H1 (cell line): ENCODE measurements around the gene TAF3. TPM values are rescaled to one million over a fixed set of nuclear protein-coding genes. Genes with fewer than 3 reads are reported as not detected.

Experiments used
- CHD7 ChIP-seq: fragments of 300-600 bp; sonication (generic); IDR thresholded peaks from 2 replicates; pipeline ENCODE4 v1.7.1; 2012; ENCODE audit warnings: low read length, moderate library complexity, mild to moderate bottlenecking, inconsistent platforms; ENCODE audit not compliant: insufficient replicate concordance
- EZH2 ChIP-seq: fragments of 200-600 bp; sonication (generic); IDR thresholded peaks from 2 replicates; pipeline ENCODE4 v1.7.1; 2012; ENCODE audit warnings: low read depth, mild to moderate bottlenecking, moderate library complexity, low read length, inconsistent platforms; ENCODE audit not compliant: severe bottlenecking
- HDAC6 ChIP-seq: IDR thresholded peaks from one replicate; pipeline ENCODE4 v1.7.1; 2012; ENCODE audit warnings: low read depth, mild to moderate bottlenecking, inconsistent platforms, low read length, moderate library complexity
- KDM5A ChIP-seq: fragments of 200-600 bp; IDR thresholded peaks from 2 replicates; pipeline ENCODE4 v1.7.1; 2012; ENCODE audit warnings: mild to moderate bottlenecking, low read length, inconsistent platforms, mixed read lengths
- MAFK ChIP-seq: IDR thresholded peaks from 2 replicates; pipeline ENCODE4 v1.6.1; 2012; ENCODE audit warnings: low read depth, mild to moderate bottlenecking, improper control_type of control experiment, low read length
- SIX5 ChIP-seq: IDR thresholded peaks from 2 replicates; pipeline ENCODE4 v1.6.1; 2011; ENCODE audit warnings: mild to moderate bottlenecking, low read depth, low read length
- SP4 ChIP-seq: IDR thresholded peaks from 2 replicates; pipeline ENCODE4 v1.6.1; 2012; ENCODE audit warnings: low read length, inconsistent platforms
- SUZ12 ChIP-seq: fragments of 200-600 bp; sonication (generic); IDR thresholded peaks from 2 replicates; pipeline ENCODE4 v1.6.1; 2012; ENCODE audit warnings: mild to moderate bottlenecking, inconsistent platforms, low read length, moderate library complexity, mixed read lengths
- TAF1 ChIP-seq: IDR thresholded peaks from 2 replicates; pipeline ENCODE4 v1.6.1; 2011; ENCODE audit warnings: mild to moderate bottlenecking, low read depth, low read length
- USF2 ChIP-seq: IDR thresholded peaks from 2 replicates; pipeline ENCODE4 v1.6.1; 2011; ENCODE audit warnings: low read length, improper control_type of control experiment
- polyA plus RNA-seq, 7 experiments: library from polyadenylated mRNA; depleted of rRNA in 3 of 7; stranded (reverse) in 5 of 7; unstranded in 2 of 7; fragments of >200 nt in 5 of 7; fragments of 200-250 nt in 2 of 7; gene quantifications; 1 replicate in 5 of 7; 2 replicates in 1 of 7; 4 replicates in 1 of 7; pipeline versions ENCODE4 v1.2.1 to v1.2.3, GENCODE V29; 2011 to 2013; ENCODE audit warnings: missing spikeins in 2 of 7, mixed read lengths in 2 of 7
- total RNA-seq: library from RNA; stranded (reverse); fragmentation: NEBNext Ultra II Directional; extraction: Animal tissue kit (Norgen Biotek cat#: 25700); gene quantifications from 2 replicates; pipeline ENCODE4 v1.2.1, GENCODE V29; 2021

The TAF3 gene
- total and polyA plus RNA-seq, 2 of the 8 experiments (the other 6 are each of a cell fraction or from before 2014, with no cell fraction given), result 1.5 to 11.2 TPM

GRCh38 chr10:7804741-7805140 lies 13.6 kb upstream of the TAF3 start (continued):
- no peak for TF ChIP-seq CHD7
- no peak for TF ChIP-seq SIX5
- no peak for TF ChIP-seq EZH2
- no peak for TF ChIP-seq HDAC6
- no peak for TF ChIP-seq KDM5A
- TF ChIP-seq SP4, result no peak
- no peak for TF ChIP-seq TAF1
- TF ChIP-seq USF2, result no peak
- TF ChIP-seq SUZ12, result no peak
- TF ChIP-seq MAFK, result no peak
